GM21717 (cell line): ENCODE data around the gene CDHR1.
"Not testable (repeated sequence)": the region's sequence is repeated elsewhere in the genome, so short reads cannot be mapped to it uniquely, and the experiment has no call there.

Experiments
- ATAC-seq: cut with Tn5 transposase; IDR thresholded peaks from one replicate; pipeline ENCODE4 v1.9.1; 2021; ENCODE audit warnings: mild to moderate bottlenecking, moderate library complexity; ENCODE audit not compliant: unreplicated experiment

CDHR1 gene

DNA sequence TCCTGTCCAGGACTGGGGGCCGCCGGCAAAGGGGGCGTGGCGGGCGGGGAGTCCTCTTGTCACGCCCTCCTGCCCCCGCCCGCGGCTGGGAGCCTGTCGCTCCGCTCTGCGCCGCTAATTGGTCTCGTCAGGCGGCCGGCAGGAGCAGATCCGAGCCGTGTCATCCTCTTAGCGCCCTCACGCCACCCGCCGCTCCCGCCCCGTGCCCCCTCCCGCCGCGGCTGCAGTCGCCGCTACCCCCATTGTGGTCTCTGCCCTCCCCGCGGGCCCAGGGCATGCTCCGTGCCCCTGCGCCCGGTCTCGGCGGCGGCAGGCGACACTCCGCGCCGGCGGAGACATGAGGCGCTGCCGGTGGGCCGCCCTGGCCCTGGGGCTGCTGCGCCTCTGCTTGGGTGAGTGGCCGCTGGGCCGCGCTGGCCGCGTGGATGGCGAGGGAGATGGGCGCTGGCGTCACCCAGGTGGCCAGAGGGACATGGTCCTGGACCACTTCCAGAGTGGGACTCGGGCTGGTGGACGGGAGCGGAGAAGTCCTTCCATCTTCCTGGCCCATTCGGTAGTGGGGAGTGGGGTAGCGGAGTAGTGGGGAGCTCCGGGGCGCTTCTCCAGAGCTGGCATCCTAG, at the start of gene CDHR1:
TSS of gene CDHR1 (plus strand) at position 114 of the 620 bp plus-strand sequence. CDS start at position 338, 224 bp downstream.
- ATAC-seq, result peak; percentile 75

DNA sequence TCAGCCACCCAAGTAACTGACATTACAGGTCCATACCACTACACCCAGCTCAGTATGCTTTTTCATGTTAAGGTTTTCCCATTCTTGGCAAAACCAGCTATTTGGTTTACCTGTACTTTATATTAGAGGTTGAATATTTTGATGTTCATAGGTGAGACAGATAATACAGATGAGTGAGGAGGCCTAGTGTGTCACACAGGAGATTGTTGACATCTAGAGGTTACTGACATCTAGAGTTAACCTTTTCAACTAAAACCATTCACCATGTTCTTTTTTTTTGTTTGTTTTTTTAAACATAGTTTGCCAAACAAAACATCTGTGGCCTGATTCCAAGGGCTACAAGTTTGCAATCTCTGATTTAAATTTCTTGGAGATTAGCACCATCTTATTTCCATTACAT, 47.0 kb upstream of the CDHR1 start:
- no peak for ATAC-seq

DNA sequence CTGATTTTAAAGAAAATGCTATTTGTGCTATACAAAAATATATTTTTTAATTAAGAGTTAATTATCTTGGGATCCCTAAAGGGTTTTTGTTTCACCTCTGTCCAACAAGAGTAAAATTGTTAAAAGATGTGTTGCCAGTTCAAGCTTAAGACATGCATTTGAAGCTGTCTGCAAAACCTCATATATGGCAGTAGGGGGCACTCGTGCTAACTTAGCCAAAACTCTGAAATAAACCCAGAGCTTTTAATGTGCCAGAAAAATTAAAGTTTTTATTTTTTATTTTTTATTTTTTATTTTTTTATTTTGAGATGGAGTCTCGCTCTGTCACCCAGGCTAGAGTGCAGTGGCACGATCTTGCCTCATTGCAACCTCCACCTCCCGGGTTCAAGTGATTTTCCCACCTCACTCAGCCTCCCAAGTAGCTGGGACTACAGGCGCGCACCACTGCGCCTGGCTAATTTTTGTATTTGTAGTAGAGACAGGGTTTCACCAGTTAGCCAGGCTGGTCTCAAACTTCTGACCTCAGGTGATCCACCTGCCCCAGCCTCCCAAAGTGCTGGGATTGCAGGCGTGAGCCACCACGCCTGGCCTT, 46.2 kb upstream of the CDHR1 start:
- peak; percentile 72 for ATAC-seq

DNA sequence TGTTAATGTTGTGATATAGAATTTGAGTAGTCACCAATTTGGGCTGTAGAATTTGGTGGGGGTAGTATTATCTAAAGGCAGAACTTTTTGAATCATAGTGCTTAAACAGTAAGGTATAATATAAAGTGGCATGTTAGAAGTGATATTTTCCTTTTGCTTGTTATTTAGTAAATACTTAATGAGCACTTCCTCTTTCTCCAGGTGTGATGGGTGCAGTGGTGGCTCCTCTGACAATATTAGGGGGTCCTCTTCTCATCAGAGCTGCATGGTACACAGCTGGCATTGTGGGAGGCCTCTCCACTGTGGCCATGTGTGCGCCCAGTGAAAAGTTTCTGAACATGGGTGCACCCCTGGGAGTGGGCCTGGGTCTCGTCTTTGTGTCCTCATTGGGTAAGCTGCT, 44.5 kb upstream of the CDHR1 start:
- ATAC-seq, result no peak

DNA sequence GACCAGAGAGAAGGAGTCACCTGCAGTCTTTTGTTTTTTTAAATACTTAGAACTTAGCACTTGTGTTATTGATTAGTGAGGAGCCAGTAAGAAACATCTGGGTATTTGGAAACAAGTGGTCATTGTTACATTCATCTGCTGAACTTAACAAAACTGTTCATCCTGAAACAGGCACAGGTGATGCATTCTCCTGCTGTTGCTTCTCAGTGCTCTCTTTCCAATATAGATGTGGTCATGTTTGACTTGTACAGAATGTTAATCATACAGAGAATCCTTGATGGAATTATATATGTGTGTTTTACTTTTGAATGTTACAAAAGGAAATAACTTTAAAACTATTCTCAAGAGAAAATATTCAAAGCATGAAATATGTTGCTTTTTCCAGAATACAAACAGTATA, 41.6 kb upstream of the CDHR1 start:
- ATAC-seq, result no peak

DNA sequence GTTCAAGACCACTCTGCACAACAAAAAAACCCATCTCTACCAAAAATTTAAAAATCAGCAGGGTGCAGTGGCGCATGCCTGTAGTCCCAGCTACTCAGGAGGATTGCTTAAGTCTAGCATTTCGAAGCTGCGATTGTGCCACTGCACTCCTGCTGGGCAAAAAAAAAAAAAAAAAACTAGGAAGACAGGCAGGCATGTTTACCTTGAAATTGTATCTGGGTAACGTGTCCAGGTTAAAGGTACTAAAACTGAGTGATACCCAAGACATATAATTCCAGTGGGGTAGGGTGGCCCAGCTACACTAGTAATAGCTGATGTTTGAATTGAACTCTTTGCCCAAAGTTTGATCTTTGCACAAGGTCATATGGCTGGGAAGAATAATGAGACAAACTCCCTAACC, 38.8 kb upstream of the CDHR1 start:
- ATAC-seq, result no peak

DNA sequence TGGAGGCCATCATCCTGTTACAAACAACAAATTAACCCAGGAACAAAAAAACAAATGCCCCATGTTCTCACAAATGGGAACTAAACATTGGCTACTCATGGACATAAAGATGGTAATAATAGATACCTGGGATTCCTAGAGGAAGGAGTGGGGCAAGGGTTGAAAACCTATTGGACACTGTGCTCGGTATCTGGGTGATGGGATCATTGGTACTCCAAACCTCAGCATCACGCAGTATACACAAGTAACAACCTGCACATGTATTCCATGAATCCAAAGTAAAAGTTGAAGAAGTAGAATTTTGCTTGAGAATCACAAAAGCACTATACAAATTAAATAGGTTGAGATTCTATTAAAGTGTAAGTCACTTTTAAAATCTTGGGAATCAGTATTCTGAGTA, 38.3 kb upstream of the CDHR1 start:
- ATAC-seq, result no peak

DNA sequence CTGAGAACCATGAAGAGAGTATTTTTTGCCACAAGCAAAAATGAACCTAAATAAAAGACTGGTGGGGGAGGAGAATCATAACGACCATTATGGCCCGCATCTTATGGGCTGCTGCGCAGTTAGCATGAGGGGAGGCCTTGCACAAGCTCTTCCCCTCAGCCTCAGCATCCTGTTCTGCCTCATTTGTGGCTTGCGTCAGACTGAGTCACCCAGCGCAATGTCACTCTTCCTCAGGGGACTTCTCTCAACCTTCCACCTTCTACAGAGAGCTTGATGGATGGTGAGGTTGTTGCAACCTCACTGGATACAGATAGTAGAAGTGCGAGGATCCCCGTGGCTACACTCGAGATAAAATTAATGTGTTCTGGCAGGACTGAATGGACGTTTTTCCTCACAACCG, 37.6 kb upstream of the CDHR1 start:
- no peak for ATAC-seq

DNA sequence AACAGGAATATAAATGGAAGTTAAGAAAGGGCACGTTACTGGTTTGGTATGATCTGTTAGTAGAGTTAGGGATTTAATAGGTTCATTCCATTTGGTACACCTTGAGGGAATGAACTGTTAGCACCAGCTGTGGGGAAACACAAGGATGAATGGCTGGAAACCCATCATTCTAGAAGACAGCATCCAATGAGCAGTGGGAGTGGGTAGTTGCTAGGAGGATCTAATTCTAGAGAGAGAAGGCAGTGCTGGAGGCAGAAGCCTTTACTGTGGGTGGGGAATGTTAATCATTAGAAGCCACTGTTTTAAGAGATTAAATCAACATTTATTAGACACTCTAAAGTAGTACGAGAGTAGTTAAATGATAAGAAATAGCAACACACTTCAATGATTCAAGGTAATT, 36.3 kb upstream of the CDHR1 start:
- no peak for ATAC-seq

DNA sequence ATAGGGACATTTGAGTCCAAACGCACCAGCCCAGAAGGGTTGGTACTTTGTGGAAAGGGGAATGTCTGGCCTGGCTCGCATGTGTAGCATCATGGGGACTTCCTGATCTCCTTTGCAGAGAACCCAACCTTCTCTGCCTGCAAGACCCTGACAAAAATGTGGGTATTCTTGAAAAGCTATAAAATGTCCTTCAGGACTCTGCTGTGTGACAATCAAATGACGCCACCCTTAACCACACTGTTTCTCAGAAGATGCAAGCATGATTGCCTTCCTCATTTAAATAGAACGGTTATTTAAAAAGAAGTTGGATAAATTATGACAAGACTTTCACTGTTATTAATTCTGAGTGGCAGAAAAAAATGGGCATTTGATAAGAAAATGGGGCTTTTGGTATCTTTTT, 35.8 kb upstream of the CDHR1 start:
- no peak for ATAC-seq

DNA sequence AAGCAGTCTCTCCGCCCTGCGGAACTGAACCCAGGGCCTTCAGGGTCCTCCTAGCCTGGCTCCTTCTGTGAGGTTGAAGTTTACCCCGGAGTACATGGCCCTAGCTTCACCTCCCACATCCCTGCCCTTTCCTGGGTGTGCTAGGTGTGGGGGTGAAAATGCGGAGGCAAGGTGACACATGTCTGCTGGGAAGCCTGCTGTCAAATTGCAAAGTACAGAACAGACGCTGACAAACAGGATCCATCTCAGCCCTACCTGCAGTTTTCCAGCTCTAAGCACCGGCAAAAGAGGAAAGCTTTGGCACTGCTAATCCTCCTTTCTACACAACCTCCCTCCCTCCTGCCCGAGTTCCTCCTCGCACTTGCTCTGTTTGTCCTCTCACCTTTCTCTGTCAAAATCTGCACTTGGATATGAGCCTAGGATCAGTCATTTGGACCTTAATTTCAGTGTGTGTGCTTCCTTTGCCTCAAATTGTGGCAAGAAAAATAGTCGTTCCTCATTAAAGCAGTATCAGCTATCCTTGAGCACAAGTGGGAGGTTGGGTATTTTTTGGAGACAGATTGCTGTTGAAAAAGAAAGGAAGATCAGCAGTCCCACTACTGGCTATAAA, 35.2 kb upstream of the CDHR1 start:
- no peak for ATAC-seq

DNA sequence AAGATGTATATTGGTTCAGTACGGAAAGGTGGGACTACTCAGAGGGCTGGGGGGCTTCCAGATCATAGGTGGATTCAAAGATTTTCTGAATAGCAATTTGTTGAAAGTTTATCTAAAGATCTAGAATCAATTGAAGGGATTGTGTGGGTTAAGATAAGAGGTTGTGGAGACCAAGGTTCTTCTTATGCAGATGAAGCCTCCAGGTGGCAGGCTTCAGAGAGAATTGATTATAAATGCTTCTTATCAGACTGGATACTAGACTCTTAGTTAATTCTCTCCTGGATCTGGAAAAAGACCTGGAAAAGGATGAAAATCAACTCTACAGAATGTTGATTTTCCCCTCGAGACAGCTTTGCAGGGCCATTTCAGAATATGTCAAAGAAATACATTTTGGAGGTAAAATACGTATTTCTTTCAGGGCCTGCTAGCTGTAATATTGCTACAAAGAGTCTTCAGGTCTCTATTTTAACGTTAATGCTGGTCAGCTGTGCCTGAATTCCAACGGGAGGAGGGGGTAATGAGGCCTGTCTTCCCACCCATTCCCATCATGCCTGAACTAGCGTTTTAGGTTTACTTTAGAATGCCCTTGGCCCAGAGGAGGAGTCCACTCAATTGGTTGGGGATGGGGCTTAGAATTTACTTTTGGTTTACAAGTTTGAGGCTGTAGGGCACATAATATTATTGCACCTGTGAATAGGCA, 33.5 kb upstream of the CDHR1 start:
- no peak for ATAC-seq

DNA sequence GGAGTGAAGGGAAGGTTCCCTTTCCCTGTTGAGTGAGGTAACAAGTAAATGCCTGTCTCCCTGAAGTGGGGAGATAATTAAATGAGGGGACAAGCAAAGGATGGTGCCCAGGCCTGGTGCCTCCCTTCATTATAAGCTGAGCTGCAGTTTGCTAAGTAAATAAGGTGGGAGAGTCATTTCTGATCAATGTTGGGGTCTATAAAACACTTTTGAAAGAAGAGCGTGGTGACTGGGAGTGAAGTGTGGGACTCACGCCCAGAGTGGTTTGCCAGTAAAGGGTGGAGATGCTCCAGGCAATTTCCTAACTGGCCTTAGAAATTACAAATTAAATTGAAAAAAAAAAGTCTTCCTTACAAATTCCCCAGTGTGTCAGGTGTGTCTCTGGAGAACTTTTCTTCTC, 30.3 kb upstream of the CDHR1 start:
- no peak for ATAC-seq

DNA sequence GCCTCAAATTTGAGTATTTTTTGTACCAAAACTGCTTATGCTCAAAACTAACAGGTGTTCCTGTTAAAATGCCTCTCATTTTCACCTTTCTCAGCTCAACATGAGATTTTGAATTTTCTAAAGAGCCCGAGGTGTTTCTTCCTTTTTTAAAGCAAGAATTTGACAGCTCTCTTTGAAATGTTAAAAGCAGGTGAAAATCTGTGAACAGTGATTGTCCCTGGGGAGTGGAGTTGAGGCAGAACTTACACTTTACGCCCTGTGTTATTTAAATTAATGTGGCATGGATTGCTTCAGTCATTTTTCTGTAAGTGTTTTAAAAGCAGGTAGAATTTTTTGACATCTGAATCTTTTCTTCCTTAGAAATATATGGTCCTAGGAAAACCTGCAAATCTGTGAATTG, 29.9 kb upstream of the CDHR1 start:
- no peak for ATAC-seq

DNA sequence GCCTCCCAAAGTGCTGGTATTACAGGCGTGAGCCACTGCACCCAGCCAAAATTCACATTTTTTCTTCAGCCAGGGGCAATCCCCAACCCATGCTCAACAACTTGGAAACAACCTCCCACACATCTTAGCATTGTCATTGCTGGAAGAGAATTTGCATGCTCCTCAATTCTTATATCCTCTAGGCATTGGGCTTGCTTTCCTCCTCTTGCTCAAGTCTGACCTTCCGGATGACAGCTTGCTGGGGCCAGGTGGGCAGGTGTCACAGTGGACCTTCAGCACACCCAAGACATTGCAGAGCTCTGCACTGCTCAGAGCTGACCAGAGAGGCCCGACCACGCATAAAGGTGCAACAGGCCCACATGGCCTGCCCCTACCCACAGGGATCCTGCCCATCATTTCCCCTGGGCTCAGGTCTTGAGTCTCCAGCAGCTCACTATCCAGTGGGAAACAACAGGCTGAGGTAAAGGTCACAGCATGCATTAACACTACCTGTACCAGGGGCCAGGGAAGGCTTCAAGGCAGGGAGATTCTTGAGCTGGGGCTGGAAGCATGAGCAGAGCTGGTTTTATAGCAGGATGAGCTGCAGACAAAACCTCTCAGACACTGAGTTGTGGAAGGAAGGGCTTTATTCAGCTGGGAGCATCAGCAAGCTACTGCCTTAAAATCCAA, 27.6 kb upstream of the CDHR1 start:
- ATAC-seq, result no peak

DNA sequence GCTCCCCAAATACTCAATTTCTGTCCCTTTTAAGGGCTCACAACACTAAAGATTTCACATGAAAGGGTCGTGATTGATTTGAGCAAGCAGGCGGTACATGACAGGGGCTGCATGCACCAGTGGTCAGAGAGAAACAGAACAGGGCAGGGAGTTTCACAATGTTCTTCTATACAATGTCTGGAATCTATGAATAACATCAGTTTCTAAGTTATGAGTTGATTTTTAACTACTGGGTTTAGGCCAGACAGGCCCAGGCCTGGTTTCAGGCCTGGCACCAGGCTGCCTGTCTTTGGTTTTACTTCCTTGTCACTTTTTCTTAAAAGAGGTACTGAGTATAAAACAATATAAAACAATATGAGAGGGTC, 27.1 kb upstream of the CDHR1 start:
- ATAC-seq, result not testable (repeated sequence)

DNA sequence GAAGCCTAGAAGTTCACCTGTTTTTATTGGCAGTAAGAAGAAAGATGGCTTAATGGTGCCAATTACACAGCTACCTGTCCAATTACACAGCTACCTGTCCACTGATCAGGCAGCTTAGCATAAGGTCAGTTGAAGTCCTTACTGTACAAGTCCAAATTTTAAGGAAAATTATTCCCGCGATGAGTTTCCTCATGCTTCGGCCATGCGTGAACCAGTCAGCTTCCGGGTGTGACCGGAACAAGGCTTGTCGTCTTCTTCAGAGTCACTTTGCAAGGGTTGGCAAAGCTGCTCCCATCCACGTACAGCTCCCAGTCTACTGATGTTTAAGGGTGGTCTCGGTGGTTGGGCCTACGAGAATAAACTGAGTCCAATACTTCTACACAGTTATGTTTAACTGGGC, 26.0 kb upstream of the CDHR1 start:
- not testable (repeated sequence) for ATAC-seq

DNA sequence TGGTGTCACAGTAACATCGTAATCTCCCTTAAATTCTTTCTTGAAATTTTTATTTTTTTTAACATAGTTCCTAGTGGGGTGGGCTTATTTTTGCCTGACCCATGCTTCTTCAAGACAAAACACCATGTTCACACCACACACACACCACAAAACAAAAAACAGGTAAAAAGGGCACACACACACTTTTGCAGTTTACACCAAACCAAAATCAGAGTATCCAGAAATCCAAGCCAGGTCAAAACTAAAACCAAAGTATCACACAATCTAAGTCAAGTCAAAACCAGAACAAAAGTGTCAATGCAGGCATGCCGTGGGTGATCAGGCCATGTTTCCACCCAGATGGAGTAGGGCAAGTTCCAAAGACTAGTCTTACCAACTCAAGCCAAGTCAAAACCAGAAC, 23.1 kb upstream of the CDHR1 start:
- not testable (repeated sequence) for ATAC-seq

DNA sequence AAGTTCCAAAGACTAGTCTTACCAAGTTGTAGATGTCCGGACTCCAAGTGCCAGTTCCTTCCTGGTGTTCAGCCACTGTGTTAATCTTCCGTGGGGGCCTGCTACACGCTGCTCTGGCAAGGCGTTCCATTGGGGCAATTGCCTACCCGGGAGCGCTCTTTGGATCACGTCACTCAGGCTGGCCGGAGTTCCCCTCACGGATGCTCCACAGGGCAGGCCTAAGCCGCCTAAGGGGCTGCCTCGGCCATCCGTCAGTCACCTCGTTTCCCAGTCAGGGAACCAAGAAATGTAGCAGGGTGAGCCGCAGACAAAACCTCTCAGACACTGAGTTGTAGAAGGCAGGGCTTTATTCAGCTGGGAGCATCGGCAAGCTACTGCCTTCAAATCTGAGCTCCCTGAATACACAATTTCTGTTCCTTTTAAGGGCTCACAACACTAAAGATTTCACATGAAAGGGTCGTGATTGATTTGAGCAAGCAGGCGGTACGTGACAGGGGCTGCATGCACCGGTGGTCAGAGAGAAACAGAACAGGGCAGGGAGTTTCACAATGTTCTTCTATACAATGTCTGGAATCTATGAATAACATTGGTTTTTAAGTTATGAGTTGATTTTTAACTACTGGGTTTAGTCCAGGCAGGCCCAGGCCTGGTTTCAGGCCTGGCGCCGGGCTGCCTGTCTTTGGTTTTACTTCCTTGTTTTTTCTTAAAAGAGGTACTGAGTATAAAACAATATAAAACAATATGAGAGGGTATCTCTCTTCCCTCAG, 22.5 kb upstream of the CDHR1 start:
- peak; percentile 29 for ATAC-seq

DNA sequence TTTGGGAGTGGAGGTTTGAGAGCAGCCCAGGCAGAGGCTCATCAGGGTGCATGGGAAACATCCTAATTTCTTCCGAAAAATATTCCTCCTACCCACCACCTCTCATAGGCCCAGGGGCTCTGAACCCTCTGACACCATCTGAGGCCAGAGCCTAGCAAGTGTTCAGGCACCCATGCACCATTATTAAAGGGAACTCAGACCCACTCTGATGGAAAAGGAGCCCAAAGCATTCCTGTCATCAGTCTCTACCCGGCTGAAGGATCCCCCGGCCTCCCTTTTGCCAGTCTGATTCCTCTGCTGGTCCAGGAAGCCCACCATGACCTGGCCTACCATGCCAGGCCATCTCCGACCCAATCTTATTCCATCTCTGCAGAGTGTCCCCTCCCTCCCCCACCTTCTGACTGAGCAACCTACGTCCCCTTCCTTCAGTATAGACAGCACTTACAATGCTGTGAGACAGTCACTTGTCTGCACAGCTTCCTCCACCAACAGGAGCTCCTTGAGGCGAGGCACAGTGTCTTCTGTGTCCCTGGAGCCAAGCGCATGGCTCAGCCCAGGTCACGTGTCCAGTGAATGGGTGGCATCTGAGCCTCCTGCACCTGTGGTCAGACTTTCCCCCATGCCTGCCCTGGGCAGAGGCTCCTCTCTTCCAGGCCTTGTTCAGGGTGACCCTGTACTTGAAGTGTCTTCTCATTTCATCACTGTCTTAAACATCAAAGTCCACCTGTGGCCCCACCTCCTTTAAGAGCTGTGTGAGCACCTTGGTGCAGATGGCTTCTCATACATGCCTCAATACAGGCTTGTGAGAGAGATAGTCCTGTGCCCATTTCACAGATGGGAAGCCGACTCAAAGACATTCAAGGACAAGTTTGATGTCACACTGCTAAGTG, 21.6 kb upstream of the CDHR1 start:
- ATAC-seq, result peak; percentile 68
